ENCODE measurements around the gene DIAPH2. TPM values are rescaled to one million over a fixed set of nuclear protein-coding genes. Genes with fewer than 3 reads are reported as not detected.

The DIAPH2 gene
- total RNA-seq, 2 experiments from 2014 or later, result 13.7 to 13.9 TPM

DNA sequence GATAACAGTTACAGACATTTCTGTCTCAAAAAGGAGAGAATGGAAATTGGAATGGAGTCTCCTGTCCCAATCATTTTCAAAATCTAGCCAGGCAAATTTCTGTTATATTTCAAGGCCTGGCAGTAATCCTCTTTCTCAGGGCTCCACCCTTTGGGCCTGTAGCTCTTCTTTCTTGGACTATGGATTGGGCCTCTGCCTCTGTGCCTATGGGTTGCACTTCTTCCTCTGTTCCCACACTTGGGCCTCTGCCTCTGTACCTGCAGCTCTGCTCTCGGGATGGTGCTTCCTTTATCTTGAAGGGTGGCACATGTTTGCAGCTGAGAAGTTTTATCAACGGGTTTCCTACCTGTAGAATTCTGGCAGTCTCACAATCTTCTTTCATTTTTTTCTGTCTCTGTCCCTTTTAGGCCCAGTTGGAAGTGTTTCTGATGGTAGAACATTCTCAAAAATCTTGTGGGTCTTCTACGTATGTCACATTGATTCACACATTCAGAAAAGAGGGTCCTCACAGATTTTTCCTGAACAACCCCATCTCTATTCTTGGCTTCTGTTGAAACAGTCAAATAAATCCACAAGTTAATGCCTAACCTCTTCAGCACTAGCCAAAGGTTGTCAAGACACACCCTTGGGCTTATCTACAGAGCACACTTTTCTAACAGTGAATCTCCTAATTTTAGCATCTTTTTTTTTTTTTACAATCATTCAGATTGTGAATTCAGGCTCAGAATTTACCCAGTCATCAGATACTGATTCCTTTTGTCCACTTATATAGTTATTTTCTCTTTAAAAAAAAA is 918.0 kb downstream of the DIAPH2 start:
- H3K4me3 Mint-ChIP-seq, result no peak overlapping the region
- no peaks in the 10 kb centered on the region for H3K9me3 Mint-ChIP-seq
- H3K4me1 Mint-ChIP-seq, result peaks cover 6% of the 10 kb centered on the region
- POLR2A ChIA-PET, result no interaction called here
- DNase-seq (no peak), ATAC-seq (ENCODE audit: low read depth) (no peak)
- no peaks in the 10 kb centered on the region for H3K27me3 Mint-ChIP-seq
- no peak overlapping the region for H3K27ac Mint-ChIP-seq
- peaks cover 4% of the 10 kb centered on the region for H3K36me3 Mint-ChIP-seq

DNA sequence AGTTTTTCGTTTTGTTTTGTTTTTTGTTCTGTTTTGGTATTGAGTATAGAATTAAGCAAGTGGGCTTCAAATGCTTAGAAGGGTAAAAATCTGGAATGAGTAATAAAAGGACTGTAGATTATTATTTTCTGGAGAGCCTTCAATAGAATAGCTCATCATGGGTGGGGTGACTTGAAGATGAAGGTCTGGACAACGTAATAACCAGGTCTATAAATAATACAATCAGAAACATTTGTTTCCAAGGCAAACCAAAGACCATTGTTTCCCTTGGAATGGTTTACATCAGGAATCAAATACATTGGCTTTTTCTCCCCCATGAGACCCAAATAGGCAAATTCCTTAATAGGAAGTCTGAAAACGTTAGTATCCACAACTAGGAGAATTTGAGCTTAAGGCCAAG is 920.6 kb downstream of the DIAPH2 start:
- Mint-ChIP-seq H3K4me3 (no peak overlapping the region), H3K27me3 (no peaks in the 10 kb centered on the region), H3K4me1 (no peaks in the 10 kb centered on the region), H3K9me3 (no peaks in the 10 kb centered on the region), H3K36me3 (no peaks in the 10 kb centered on the region), H3K27ac (no peak overlapping the region)
- no peak for DNase-seq
- no peak for ATAC-seq (ENCODE audit: low read depth)
- POLR2A ChIA-PET, result no interaction called here

DNA sequence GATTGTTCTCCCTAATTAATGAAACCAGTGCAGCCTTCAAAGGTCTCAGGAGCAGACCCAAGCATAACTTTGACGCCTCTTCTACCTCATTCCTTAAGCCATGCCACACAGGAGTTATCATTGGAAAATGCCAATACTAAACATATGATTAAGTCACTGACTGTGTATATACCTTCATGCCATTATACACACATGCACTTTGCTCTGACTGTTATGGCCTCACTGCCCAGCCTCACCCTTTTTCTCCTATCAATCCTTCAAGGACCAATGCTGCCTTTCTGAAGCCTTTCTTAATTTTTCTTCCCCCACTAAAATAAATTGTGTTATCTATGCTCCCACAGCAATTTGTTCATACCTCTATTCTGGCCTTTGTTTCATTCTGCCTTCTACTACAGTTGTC is 924.7 kb downstream of the DIAPH2 start:
- no peaks in the 10 kb centered on the region for H3K9me3 Mint-ChIP-seq
- POLR2A ChIA-PET, result no interaction called here
- ATAC-seq (ENCODE audit: low read depth) (no peak), DNase-seq (no peak)
- H3K27ac Mint-ChIP-seq, result no peak overlapping the region
- no peak overlapping the region for H3K4me3 Mint-ChIP-seq
- H3K36me3 Mint-ChIP-seq, result no peaks in the 10 kb centered on the region
- no peaks in the 10 kb centered on the region for H3K4me1 Mint-ChIP-seq
- H3K27me3 Mint-ChIP-seq, result no peaks in the 10 kb centered on the region

DNA sequence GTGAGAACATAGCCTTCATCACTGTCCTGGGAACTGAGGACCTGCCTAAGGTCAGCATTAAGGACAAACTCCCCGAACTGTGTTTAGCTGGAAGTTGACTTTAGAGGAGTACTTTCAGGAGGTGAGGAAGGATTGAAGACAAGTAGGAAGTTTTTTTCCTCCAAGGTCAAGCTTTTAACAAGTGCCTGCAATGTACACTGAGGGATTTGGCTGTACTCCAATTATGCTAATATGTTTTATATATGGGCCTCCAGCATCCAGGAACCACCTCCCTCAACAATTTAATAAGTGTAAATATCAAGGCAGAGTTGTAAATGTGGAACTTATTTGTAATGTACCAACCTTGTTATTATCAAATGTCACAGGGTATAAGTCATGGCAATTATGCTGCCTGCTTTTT is 925.3 kb downstream of the DIAPH2 start:
- no peak overlapping the region for H3K4me3 Mint-ChIP-seq
- no peaks in the 10 kb centered on the region for H3K27me3 Mint-ChIP-seq
- POLR2A ChIA-PET, result no interaction called here
- H3K27ac Mint-ChIP-seq, result no peak overlapping the region
- DNase-seq (no peak), ATAC-seq (ENCODE audit: low read depth) (no peak)
- no peaks in the 10 kb centered on the region for H3K36me3 Mint-ChIP-seq
- H3K4me1 Mint-ChIP-seq, result no peaks in the 10 kb centered on the region
- no peaks in the 10 kb centered on the region for H3K9me3 Mint-ChIP-seq

GRCh38 chrX:97616883-97617530 is 932.4 kb downstream of the DIAPH2 start:
- H3K4me3 Mint-ChIP-seq, result no peak overlapping the region
- no peaks in the 10 kb centered on the region for H3K9me3 Mint-ChIP-seq
- no peak overlapping the region for H3K27ac Mint-ChIP-seq
- POLR2A ChIA-PET, result no interaction called here
- H3K36me3 Mint-ChIP-seq, result no peaks in the 10 kb centered on the region
- H3K4me1 Mint-ChIP-seq, result no peaks in the 10 kb centered on the region
- H3K27me3 Mint-ChIP-seq, result no peaks in the 10 kb centered on the region
- no peak for DNase-seq
- ATAC-seq (ENCODE audit: low read depth), result no peak

DNA sequence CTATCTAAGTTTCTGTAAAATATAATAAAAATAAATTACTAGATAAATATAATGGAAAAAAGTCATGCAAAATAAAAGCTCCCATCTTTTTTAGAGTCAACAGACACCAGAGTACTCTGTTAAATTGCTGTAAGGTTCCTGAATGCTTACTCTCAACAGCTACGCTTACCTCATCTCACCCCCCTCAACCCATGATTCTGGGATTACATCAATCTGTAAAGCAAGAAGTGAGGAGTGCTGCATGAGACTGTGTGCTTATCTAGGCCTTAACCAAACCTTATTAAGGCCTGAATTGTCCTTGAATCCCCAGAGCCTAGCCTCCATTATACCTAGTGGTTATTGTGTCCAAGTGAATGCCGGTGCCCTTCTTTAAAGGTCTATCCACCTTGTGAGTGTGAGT is 934.9 kb downstream of the DIAPH2 start:
- H3K4me1 Mint-ChIP-seq, result no peaks in the 10 kb centered on the region
- no peak overlapping the region for H3K4me3 Mint-ChIP-seq
- no peaks in the 10 kb centered on the region for H3K9me3 Mint-ChIP-seq
- POLR2A ChIA-PET, result no interaction called here
- no peaks in the 10 kb centered on the region for H3K36me3 Mint-ChIP-seq
- ATAC-seq (ENCODE audit: low read depth) (no peak), DNase-seq (no peak)
- no peak overlapping the region for H3K27ac Mint-ChIP-seq
- no peaks in the 10 kb centered on the region for H3K27me3 Mint-ChIP-seq

- H3K4me3 Mint-ChIP-seq, result no peak overlapping the region
- no peaks in the 10 kb centered on the region for H3K4me1 Mint-ChIP-seq
- no peaks in the 10 kb centered on the region for H3K27me3 Mint-ChIP-seq
- no peaks in the 10 kb centered on the region for H3K36me3 Mint-ChIP-seq
- H3K9me3 Mint-ChIP-seq, result no peaks in the 10 kb centered on the region
- POLR2A ChIA-PET, result no interaction called here
- ATAC-seq (ENCODE audit: low read depth), result no peak
- H3K27ac Mint-ChIP-seq, result no peak overlapping the region
- no peak for DNase-seq
These were observed 937.5 kb downstream of the DIAPH2 start for GRCh38 chrX:97622111-97622510.

DNA sequence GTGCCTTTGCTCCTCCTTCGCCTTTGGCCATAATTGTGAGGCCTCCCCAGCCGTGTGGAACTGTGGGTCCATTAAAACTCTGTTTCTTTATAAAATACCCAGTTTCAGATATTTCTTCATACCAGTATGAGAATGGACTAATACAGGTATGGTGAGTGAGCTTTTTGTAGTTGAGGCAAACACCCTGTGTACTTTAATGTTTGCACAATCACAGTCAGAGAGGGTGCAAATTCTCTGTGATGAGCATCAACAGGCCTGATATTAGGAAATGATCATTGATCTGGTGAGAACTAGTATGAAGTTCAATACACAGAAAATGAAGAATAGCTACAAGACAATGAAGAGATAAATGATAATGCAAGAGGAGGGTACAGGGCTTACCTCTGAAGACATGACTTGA is 943.7 kb downstream of the DIAPH2 start:
- H3K9me3 Mint-ChIP-seq, result no peaks in the 10 kb centered on the region
- no peaks in the 10 kb centered on the region for H3K36me3 Mint-ChIP-seq
- no peak overlapping the region for H3K4me3 Mint-ChIP-seq
- H3K27ac Mint-ChIP-seq, result no peak overlapping the region
- POLR2A ChIA-PET, result no interaction called here
- ATAC-seq (ENCODE audit: low read depth) (no peak), DNase-seq (no peak)
- H3K27me3 Mint-ChIP-seq, result peaks cover 2% of the 10 kb centered on the region
- no peaks in the 10 kb centered on the region for H3K4me1 Mint-ChIP-seq

GRCh38 chrX:97628807-97629596 is 944.4 kb downstream of the DIAPH2 start:
- H3K36me3 Mint-ChIP-seq, result no peaks in the 10 kb centered on the region
- no peaks in the 10 kb centered on the region for H3K9me3 Mint-ChIP-seq
- no peak for ATAC-seq (ENCODE audit: low read depth)
- H3K4me3 Mint-ChIP-seq, result no peak overlapping the region
- POLR2A ChIA-PET, result no interaction called here
- H3K27me3 Mint-ChIP-seq, result peaks cover 2% of the 10 kb centered on the region
- DNase-seq, result no peak
- no peak overlapping the region for H3K27ac Mint-ChIP-seq
- H3K4me1 Mint-ChIP-seq, result no peaks in the 10 kb centered on the region

DNA sequence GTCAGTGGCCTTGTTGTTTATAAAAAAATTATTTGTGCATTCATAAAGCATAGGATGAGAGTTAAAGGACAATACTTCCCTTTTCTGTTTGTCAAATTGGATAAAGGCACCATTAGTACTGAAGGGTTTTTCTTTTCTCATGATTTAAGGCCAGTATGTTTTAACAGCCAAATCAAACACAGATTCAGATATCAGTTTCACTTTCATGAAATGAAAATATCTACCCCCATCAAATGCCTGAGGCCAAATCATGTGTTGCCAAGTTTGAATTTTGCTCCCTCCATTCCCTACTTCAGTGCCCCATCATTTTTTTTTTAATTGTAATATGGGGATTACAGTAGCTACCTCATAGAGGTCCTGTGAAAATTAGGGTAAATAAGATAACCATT is 944.9 kb downstream of the DIAPH2 start:
- no peak overlapping the region for H3K27ac Mint-ChIP-seq
- H3K9me3 Mint-ChIP-seq, result no peaks in the 10 kb centered on the region
- H3K36me3 Mint-ChIP-seq, result no peaks in the 10 kb centered on the region
- no peak for DNase-seq
- no peak overlapping the region for H3K4me3 Mint-ChIP-seq
- no peak for ATAC-seq (ENCODE audit: low read depth)
- POLR2A ChIA-PET, result no interaction called here
- no peaks in the 10 kb centered on the region for H3K4me1 Mint-ChIP-seq
- peaks cover 2% of the 10 kb centered on the region for H3K27me3 Mint-ChIP-seq

GRCh38 chrX:97633798-97634197 is 949.2 kb downstream of the DIAPH2 start:
- ATAC-seq (ENCODE audit: low read depth) (no peak), DNase-seq (no peak)
- POLR2A ChIA-PET, result no interaction called here
- Mint-ChIP-seq H3K27ac (no peak overlapping the region), H3K36me3 (no peaks in the 10 kb centered on the region), H3K9me3 (no peaks in the 10 kb centered on the region), H3K4me3 (no peak overlapping the region), H3K4me1 (no peaks in the 10 kb centered on the region), H3K27me3 (no peaks in the 10 kb centered on the region)

- Mint-ChIP-seq H3K4me3 (no peak overlapping the region), H3K36me3 (no peaks in the 10 kb centered on the region), H3K4me1 (peaks cover 6% of the 10 kb centered on the region), H3K9me3 (no peaks in the 10 kb centered on the region), H3K27me3 (no peaks in the 10 kb centered on the region), H3K27ac (no peak overlapping the region)
- ATAC-seq (ENCODE audit: low read depth) (no peak), DNase-seq (no peak)
- POLR2A ChIA-PET, result no interaction called here
These were observed 952.0 kb downstream of the DIAPH2 start for GRCh38 chrX:97636473-97637140.

- POLR2A ChIA-PET, result no interaction called here
- no peaks in the 10 kb centered on the region for H3K36me3 Mint-ChIP-seq
- H3K9me3 Mint-ChIP-seq, result peaks cover 1% of the 10 kb centered on the region
- H3K27me3 Mint-ChIP-seq, result peaks cover 2% of the 10 kb centered on the region
- H3K27ac Mint-ChIP-seq, result no peak overlapping the region
- ATAC-seq (ENCODE audit: low read depth) (no peak), DNase-seq (no peak)
- no peak overlapping the region for H3K4me3 Mint-ChIP-seq
- peaks cover 6% of the 10 kb centered on the region for H3K4me1 Mint-ChIP-seq
These were observed 952.6 kb downstream of the DIAPH2 start for GRCh38 chrX:97637289-97637688.

All from activated naive CD8-positive, alpha-beta T cell treated with anti-CD3 and anti-CD28 coated beads, Interleukin-2, amount 10 ng/mL, durations not matched to agents 7 days and 5 days (primary cell).